ENCODE results near the gene MMAB.

- TF ChIP-seq POLR2A (IDR thresholded peaks at IDR 0.05) (no peak), CTCF (IDR thresholded peaks at IDR 0.05) (no peak)
These were observed 60.7 kb downstream of the MMAB start for GRCh38 chr12:109512608-109513007.

Data from vagina (tissue), 2 donors.